ENCODE measurements around the gene GDF11.

GDF11 gene

DNA sequence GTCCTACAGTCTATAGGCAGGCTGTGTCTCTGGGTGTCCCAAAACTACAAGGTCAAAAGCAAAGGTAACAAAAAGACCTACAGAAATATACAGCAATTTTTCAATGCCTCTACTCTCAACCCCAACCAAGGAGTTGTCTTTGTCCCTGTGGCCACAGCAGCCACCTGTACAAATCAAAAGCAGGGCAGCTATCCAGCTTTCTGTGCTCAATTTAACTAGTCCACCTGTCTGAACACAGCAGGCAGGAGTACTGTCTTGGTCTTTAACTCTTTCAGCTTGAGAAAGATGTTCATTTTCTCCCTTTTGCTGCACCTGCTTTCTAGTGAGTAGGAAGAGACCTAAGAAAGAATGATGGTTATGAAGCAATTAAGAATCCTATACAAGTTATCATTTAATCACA is 19.7 kb downstream of the GDF11 start:
- no peak for DNase-seq (ENCODE audit: low read depth)
- TF ChIP-seq, protein P1, sequence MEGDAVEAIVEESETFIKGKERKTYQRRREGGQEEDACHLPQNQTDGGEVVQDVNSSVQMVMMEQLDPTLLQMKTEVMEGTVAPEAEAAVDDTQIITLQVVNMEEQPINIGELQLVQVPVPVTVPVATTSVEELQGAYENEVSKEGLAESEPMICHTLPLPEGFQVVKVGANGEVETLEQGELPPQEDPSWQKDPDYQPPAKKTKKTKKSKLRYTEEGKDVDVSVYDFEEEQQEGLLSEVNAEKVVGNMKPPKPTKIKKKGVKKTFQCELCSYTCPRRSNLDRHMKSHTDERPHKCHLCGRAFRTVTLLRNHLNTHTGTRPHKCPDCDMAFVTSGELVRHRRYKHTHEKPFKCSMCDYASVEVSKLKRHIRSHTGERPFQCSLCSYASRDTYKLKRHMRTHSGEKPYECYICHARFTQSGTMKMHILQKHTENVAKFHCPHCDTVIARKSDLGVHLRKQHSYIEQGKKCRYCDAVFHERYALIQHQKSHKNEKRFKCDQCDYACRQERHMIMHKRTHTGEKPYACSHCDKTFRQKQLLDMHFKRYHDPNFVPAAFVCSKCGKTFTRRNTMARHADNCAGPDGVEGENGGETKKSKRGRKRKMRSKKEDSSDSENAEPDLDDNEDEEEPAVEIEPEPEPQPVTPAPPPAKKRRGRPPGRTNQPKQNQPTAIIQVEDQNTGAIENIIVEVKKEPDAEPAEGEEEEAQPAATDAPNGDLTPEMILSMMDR (IDR thresholded peaks at IDR 0.05; ENCODE audit: insufficient read depth, low read depth, low read length, missing control alignments): no peak
- H3K4me3 ChIP-seq (ENCODE audit: low read length): no peak overlapping the region

DNA sequence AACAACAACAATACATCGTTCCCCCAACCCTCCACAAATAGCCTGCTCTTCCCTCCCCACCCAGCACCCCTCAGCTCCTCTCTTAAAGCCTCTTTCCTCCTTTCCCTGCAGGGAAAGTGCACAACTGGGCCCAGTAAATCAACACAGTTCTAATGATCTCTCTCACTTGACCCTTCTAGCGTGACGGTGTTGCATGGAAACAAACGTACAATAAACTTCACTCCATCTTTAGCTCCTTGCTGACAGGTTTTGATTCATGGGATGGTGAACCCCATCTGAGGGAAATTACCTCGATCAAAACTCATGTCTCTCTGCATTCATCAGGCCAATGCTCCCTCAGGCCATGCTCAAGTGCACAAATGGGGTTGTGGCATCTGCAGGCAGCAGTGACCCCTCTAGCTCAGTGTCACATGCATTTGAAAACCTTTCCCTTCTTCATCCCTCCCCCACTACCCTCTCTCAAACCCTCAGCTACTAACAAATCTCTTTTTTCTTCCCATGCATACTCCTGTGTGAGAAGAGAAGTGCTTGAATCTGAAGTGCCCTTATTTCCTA is 22.9 kb downstream of the GDF11 start:
- no peak overlapping the region for H3K4me3 ChIP-seq (ENCODE audit: low read length)
- no peak for DNase-seq (ENCODE audit: low read depth)
- TF ChIP-seq, protein P1 (IDR thresholded peaks at IDR 0.05; ENCODE audit: insufficient read depth, low read depth, low read length, missing control alignments): no peak

DNA sequence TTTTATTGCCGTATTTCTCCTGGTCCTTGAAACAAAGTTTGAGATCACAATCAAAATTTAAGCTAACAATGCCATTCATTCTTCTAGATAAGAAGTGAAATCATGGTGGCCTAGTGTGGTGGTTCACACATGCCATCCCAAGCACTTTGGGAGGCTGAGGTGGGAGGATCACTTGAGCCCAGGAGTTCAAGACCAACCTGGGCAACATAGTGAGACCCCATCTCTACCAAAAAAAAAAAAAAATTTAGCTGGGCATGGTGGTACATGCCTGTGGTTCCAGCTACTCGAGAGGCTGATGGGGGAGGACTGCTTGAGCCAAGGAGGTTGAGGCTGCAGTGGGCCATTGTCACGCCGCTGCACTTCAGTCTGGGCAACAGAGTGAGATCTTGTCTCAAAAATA is 24.2 kb downstream of the GDF11 start:
- H3K4me3 ChIP-seq (ENCODE audit: low read length): no peak overlapping the region
- TF ChIP-seq, protein P1 (IDR thresholded peaks at IDR 0.05; ENCODE audit: insufficient read depth, low read depth, low read length, missing control alignments): no peak
- no peak for DNase-seq (ENCODE audit: low read depth)

DNA sequence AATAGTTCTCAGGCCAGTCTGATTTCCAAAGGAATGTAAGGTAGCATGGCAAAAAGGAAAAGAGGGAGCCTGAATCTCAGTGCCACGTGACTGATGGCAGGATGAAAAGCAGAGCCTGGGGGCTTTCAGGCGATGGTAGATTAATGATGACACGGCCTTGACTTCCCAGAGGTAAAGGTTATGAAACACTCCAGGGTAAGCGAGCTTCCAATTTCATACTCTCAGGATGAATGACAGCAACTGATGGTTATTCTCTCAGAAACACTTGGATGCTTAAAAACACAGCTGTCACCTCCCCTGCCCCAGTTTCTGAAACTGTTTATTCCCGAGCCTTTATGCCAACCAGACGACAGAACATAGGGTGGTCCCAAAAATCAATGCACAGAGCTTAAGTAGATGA is 28.8 kb downstream of the GDF11 start:
- TF ChIP-seq, protein P1 (IDR thresholded peaks at IDR 0.05; ENCODE audit: insufficient read depth, low read depth, low read length, missing control alignments): no peak
- DNase-seq (ENCODE audit: low read depth): no peak
- no peak overlapping the region for H3K4me3 ChIP-seq (ENCODE audit: low read length)

DNA sequence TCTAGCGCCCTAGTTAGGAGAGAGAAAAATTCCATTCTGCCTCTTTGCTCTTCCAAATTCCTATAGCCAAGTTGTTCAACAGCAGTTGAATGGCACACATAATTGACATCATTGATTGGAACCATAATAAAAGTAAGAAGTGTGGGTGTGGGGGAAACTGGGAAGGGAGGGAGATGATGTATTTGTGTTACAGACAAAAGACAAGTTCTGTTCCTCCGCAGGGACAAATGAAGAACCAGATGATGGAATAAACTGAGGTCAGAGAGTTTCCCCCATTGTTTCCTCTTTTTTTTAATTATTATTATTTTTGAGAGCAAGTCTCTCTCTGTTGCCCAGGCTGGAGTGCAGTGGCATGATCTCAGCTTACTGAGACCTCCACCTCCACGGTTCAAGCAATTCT is 34.9 kb downstream of the GDF11 start:
- H3K4me3 ChIP-seq (ENCODE audit: low read length): no peak overlapping the region
- DNase-seq (ENCODE audit: low read depth): no peak
- TF ChIP-seq, protein P1 (IDR thresholded peaks at IDR 0.05; ENCODE audit: insufficient read depth, low read depth, low read length, missing control alignments): no peak

DNA sequence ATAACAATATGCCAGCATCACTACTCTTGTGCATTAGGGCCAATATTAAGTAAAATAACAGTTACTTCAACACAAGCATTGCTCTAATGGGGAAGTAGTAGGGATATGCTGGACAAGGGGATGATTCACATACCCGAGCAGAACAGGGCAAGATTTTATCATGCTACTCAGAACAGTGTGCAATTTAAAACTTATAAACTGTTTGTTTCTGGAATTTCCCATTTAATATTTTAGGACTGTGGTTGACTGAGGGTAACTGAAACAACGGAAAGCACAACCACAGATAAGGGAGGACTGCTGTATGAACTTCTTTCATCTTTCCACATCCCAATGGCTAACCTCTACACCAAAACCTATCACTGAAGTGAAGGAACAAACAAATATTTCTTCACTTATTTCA is 37.8 kb downstream of the GDF11 start:
- DNase-seq (ENCODE audit: low read depth): no peak
- H3K4me3 ChIP-seq (ENCODE audit: low read length): no peak overlapping the region

DNA sequence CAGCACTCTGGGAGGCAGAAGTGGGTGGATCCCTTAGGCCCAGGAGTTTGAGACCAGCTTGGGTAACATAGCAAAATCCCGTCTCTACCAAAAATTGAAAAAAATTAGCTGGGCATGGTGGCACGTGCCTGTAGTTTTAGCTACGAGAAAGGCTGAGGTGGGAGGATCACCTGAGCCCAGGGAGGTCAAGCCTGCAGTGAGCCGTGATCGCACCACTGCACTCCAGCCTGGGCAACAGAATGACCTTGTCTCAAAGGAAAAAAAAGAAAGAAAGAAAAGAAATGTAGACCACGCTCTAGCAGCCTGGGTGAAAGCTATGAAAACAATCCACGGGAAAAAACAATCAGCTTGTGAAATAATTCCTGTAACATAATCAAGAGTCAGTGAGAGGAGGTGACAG is 45.6 kb downstream of the GDF11 start:
- no peak overlapping the region for H3K4me3 ChIP-seq (ENCODE audit: low read length)
- TF ChIP-seq, protein P1 (IDR thresholded peaks at IDR 0.05; ENCODE audit: insufficient read depth, low read depth, low read length, missing control alignments): no peak
- no peak for DNase-seq (ENCODE audit: low read depth)

More for the DNA sequence above, 37.8 kb downstream of the GDF11 start:
- TF ChIP-seq, protein P1 (IDR thresholded peaks at IDR 0.05; ENCODE audit: insufficient read depth, low read depth, low read length, missing control alignments): no peak
